ENCODE data around the gene CNNM1.

DNA sequence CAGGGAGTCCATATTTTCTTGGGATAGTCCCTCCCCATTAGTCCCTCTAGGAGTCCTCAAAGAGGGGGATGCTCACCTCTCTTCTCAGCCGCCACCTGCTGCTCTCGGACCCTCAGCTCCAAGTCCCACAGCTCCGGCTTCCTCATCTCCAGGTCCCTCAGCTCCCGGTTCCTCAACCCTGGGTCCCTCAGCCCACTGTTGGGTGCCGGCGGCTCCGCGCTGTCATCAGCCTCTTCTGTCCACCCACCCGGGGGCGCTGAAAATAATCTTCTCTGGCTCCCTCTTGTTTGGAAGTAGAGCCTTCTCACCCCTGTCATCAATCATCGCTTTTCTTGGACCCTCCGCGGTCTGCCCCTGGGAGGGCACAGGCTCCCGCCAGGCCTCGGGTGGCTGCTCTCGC, 13.3 kb upstream of the CNNM1 start:
- TF ChIP-seq SIN3A (IDR thresholded peaks at IDR 0.05; ENCODE audit: borderline replicate concordance, insufficient read depth, low read length) (no peak), POLR2AphosphoS5 (IDR thresholded peaks at IDR 0.05; ENCODE audit: low read depth, low read length) (no peak), TAF1 (IDR thresholded peaks at IDR 0.05; ENCODE audit: borderline replicate concordance, insufficient read depth, low read length) (no peak)
- TF ChIP-seq, protein P1, sequence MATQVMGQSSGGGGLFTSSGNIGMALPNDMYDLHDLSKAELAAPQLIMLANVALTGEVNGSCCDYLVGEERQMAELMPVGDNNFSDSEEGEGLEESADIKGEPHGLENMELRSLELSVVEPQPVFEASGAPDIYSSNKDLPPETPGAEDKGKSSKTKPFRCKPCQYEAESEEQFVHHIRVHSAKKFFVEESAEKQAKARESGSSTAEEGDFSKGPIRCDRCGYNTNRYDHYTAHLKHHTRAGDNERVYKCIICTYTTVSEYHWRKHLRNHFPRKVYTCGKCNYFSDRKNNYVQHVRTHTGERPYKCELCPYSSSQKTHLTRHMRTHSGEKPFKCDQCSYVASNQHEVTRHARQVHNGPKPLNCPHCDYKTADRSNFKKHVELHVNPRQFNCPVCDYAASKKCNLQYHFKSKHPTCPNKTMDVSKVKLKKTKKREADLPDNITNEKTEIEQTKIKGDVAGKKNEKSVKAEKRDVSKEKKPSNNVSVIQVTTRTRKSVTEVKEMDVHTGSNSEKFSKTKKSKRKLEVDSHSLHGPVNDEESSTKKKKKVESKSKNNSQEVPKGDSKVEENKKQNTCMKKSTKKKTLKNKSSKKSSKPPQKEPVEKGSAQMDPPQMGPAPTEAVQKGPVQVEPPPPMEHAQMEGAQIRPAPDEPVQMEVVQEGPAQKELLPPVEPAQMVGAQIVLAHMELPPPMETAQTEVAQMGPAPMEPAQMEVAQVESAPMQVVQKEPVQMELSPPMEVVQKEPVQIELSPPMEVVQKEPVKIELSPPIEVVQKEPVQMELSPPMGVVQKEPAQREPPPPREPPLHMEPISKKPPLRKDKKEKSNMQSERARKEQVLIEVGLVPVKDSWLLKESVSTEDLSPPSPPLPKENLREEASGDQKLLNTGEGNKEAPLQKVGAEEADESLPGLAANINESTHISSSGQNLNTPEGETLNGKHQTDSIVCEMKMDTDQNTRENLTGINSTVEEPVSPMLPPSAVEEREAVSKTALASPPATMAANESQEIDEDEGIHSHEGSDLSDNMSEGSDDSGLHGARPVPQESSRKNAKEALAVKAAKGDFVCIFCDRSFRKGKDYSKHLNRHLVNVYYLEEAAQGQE (IDR thresholded peaks at IDR 0.05; ENCODE audit: insufficient read depth in 1 of 2, low read depth in 2 of 2, low read length in 2 of 2), result no peak

All from PFSK-1 (cell line).